NCI-H748 treated with DMSO at 0.1 percent for 48 hours (cell line): ENCODE data around the gene COL23A1.
"Not testable (repeated sequence)": the region's sequence is repeated elsewhere in the genome, so short reads cannot be mapped to it uniquely, and the experiment has no call there.

Source experiments
- DNase-seq: peaks from one replicate; lab custom pipeline; 2025; lab: John Stamatoyannopoulos, UW

COL23A1 gene

DNA sequence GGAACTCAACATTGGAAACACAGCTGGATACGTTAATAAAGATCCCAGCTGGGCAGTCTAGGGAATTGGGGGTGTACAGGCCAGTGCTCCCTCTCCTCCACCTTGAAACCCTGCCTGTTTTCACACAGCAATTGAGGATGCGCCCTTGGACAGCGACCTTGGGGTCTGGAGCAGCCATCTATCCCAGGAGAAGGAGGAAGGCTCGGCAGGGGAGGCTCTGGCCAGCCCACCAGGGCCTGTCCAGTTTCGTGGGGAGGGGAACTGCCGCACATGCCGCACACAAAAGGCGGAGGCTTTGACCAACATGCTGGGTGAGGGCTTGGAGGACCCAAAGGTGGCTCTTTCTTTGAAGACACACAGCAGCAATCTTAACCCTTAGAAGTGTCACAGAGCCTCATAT is 1.4 kb downstream of the COL23A1 start:
- no peak for DNase-seq

DNA sequence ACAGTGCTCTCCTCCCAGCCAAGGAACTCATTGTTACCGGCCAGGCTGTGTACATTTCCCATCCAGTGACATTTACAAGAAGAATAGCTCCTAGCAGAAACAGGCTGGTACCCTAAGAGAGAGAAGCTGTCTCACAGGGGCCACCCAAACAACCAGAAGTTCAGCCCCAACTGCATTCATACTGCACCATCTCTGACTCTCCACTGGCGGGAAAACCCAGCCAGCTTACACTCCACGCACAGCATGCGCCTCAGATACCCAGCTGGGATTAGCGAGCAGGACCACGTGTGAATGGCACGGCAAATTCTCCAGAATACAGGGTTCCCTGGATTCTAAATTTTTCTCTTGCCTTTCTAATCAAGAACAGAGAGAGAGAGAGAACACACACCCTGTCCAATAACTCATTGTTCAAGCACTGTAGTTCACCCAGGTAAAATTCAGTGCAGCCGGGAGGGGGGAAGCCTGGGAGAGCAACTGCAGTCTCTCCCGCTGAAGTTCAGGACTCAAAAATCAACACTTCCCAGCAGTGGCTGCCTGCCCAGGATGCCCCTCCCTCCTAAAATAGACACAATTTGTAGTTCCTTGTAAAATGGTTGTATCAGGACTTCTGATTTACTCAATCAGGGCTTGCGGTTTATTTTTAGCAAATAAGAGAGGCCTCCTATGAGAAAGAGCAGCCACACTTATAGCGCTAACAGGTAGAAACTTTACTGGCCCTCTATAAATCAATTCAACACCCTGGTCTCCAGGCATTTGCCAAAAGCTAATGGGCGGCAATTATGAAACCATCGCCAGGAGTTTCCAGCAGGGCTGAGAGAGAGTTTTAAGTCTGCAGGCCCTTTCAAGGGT is 2.2 kb downstream of the COL23A1 start:
- no peak for DNase-seq

DNA sequence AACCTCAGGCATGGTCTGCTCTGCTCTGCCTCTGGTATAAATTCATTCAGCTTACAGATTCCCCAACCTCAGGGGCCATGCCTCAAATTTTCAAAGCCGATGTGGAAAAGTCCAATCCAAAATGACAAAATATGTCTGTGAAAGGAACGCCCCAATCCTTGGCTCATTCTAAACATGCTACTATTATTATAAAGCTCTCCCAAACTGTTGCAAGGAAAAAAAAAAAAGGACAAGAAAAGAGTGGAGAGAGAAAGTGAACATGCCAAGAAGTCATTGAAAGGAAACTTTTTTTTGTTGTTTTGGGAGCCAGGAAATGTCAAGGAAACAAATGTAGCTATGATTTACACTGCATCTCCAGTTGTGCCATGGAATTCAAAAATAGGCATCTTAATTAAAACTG is 3.8 kb downstream of the COL23A1 start:
- DNase-seq, result no peak

DNA sequence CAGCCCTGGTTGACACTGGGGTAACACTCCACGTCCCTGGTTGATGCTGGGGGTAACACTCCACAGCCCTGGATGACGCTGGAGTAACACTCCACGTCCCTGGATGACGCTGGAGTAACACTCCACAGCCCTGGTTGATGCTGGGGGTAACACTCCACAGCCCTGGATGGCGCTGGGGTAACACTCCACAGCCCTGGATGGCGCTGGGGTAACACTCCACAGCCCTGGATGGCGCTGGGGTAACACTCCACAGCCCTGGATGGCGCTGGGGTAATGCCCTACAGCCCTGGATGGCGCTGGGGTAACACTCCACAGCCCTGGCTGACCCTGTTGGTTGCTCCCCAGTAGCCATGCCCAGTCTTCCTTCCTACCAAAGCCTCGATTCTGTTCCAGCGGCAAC is 4.8 kb downstream of the COL23A1 start:
- not testable (repeated sequence) for DNase-seq

DNA sequence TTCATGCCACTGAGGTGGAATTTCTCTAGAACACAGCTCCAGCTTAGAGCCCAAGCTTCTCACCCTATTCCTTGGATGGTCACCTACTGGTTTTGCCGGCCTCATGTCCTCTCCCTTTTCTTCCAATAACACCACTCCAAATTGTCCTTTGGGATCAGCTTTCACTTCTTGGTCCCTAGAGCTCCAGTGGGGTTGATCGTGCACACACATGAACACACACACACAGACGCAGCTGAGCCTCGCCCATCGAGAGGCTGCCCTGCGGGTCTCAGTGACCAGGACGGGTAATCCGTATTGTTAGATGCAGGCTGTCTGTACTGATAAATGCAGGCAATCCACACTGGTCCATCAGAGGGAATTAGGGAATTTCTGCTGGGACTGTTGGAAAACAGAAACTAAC is 6.9 kb downstream of the COL23A1 start:
- no peak for DNase-seq

DNA sequence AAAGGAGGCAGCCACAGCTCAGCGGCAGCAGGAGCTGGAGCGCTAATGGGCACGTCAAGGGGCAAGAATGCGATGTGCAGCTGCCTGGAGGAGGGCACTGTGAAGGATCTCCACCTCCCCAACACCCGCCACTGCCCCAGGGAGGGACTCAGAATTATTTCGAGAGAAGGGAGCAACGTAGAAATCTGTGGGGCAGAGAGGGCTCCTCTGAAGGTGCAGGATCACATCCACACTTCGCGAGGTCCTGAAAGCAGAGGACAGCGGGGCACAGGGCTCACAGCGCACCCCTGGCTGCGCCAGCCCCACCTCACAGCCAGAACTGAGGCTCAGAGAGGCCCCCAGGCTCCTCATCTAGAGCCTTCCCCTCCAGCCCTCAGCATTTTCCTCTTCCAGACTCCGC is 7.9 kb downstream of the COL23A1 start:
- DNase-seq, result no peak

DNA sequence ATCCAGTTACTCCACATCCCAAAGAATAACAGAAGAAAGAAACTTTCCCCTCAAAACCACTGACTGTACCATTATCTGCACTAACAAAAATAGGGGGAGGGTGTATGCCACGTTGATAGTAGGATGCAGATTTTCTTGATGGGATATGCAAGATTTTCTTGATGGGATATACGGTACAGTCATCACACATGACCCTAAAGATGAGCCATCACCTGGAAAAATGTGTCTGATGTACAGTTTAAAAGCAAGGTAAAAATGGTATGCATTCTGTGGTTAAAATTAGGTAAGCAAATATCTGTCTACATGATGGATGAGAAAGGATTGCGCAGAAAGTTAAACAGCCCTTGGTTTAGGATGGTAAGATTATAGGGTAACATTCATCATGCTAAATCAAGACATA is 8.6 kb downstream of the COL23A1 start:
- no peak for DNase-seq

DNA sequence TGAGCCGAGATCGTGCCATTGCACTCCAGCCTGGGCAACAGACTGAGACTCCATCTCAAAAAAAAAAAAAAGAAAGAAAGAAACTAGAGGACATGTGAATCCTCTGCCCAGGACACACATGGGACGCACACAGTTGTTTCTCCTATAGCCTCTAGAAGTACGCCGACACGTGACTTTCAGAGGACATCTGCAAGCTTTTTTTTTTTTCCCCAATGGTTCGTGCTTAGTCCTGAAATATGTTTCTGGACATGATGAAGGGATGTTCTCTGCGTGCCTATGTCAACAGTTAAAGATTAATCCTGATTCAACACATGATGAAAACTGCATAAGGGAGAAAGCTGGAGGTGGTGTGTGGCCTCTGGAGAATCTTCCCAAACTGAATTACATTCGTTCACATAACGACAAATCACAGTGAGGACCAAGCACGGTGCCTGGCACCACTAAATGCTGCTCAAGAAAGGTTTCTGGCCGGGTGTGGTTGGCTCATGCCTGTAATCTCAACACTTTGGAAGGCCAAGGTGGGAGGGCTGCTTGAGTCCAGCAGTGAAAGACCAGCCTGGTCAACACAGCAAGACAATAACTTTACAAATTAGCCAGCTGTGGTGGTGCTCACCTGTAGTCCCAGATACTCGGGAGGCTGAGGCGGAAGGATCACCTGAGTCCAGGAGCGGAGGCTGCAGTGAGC is 9.8 kb downstream of the COL23A1 start:
- no peak for DNase-seq

DNA sequence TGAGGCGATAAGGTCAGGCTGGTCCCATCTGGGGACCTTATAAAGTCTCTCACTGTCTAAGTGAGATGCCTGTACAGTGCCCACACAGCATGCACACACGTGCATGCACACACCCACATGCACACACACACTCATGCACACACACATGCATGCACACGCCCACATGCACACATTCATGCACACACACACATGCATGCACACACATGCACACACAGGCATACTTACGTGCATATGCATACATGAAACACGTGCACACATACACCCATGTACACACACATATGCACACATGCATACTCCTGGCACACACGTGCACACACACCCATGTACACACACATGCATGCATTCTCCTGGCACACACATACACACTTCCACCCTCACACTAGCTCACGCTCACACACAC is 12.2 kb downstream of the COL23A1 start:
- no peak for DNase-seq

DNA sequence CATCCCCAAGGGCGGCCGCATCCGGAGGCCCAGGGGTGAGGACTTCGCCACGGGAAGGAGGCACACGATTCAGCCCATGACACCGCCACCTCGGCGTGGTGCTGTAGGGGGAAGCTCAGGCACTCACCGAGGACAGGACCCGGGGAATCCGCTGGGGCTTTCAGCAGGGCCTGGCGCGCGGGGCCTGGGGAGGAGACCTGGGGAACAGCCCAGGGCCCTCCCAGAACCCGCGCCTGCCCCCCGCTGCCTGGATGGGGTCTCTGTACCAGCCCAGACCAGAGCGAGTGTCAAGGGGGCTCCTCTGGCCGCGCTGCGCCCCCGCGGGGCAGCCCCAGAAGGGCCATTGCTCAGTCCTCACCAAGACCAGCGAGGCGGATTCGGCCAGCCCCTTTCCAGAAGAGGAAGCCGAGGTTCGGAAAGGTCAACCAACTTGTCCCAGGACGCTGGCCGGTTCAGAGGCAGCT is 12.8 kb downstream of the COL23A1 start:
- no peak for DNase-seq

DNA sequence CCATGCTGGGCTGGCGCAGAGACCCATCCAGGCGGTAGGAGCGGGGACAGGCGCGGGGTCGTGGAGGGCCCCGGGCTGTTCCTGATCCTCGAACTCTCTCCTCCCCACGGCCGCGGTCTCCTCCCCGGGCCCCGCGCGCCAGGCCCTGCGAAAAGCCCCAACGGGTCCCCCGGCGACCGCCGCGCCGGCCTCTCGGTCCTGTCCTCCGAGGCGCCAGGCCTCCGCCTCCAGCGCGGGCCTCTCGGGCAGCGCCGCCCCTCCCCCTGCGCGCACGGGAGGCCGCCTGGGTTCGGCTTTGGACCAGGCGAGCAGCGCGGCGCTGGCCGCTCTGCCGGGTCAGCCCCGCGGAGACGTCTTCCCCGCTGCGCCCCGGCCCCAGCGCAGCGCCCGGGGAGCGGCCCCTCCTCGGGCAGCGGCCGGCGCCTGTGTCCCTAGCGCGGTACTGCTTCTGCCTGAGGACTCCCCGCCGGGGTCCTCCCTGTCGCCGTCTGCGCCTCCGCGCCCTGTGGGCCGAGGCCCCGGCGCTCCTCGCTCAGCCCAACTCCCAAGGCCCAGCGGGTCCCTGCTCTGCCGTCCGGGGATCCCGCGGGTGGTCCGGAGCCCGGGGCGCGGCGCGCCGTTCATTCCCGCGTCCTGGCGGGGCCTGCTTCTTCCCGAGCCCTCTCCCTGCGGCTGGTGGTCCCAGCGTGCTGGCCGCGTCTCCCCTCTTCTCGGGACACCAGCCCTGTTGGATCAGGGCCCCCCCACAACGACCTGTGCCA is 13.4 kb downstream of the COL23A1 start:
- DNase-seq, result no peak

DNA sequence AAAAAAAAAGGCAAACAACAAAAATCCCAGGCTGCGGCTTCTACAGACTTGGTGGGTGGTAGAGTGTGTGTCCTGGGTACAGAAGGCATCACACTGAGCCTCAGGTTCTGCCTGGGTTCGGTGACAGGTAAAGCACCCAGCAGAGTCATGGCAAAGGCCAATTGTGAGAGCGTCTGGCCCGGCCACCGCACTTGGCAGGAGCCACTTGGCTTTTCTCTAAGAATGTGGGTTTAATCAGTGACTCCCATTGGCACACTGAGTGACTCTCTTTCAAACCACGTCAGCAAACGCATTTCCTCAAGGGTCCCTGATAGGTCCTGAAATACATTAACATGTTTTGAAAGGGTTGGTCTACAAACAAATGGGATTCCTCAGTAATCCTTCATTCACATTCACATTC is 17.0 kb downstream of the COL23A1 start:
- no peak for DNase-seq

DNA sequence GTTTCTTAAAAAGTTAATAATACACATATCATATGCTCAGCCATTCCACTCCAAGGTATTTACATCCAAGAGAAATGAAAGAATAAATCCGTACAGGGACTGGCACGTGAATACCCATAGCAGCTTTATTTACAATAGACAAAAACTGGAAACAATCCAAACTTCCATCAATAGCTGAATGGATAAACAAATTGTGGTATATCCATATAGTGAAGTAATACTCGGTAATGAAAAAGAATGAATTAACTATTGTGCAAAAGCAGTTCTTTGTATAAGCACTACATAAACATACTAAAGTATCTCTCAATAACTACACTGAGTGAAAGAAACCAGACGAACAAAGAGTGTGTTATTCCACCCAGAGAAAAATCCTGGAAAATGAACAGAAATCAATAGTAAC is 17.6 kb downstream of the COL23A1 start:
- no peak for DNase-seq

DNA sequence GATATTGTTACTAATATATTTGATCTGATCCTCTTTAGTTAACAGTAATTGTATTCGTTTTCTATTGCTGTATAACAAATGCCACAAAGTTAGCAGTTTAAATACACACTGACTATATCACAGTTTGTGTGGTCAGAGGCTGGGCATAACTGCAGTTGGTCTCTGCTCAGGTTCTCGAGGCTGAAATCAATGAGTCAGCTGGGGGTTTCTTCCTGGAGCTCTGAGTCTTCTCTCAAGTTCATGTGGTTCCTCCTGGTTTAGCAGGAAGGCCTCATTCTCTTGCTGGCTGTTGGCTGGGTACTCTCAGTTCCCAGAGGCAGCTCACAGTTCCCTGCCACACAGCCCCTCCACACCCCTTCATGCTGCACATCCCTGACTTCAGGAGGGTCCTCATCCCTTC is 20.7 kb downstream of the COL23A1 start:
- no peak for DNase-seq

DNA sequence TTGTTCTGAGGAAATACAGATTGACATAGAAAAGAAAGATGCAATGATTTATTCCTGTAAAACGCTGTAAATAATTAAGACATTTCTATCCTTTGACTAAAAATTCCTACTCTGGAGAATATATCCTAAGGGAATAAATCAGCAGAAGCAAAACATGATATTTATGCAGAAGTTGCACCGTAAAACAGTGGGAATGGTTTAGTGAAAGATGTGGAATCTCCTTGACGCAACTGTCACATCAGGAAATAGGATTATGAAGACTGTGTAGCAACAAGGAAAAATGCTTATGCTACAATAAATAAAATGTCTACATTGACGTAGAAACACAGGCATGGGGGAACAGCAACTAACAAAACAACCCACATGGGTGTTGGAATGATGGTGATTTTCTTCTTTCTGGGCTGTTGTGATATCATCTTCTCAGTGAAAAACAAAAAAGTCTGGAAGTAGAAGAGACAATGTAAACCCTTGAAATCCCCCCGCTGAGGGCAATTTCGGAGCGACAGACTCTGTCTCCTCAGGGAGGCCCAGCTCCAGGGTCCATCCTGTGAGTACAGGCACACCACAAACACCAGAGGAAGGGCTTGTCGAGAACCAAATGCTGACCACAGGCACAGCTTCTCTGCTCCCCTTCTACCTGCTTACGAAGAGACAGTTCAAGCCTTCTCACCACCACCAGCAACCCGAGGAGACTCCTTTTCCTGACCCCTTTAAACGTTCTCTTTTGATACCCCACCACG is 25.2 kb downstream of the COL23A1 start:
- DNase-seq, result no peak

DNA sequence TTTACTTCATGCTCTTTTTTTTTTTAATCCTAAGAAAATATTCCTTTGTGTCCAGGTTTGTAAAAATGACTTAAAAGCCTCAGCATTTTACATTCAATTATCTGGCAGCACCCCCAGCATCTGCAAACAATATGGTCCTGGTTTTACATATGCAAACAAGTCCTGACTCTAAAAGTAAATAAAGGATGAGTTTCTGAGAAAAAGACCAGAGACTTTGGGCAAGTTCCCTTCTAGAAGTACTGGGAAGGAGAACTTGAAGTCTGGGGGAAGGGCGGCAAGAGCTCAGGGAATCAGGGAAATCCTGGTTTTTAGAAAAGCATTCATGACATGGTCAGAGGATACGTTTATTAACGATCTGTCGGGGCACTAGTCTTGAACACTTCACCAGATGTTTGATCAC is 25.8 kb downstream of the COL23A1 start:
- DNase-seq, result no peak

DNA sequence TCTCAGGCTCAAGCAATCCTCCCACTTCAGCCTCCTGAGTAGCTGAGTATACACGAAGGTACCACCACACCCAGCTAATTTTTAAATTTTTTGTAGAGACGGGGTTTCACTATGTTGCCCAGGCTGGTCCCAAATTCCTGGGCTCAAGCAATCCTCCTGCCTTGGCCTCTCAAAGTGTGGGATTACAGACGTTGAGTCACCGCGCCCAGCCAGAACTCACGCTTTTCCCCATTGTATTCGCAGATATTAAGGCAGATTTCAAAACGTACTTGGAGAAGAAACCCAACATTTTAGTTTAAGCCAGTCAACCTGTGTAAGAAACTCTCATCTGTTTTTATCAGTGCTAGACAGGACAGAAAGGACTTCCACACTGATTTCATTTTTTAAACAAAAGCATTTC is 26.6 kb downstream of the COL23A1 start:
- no peak for DNase-seq

DNA sequence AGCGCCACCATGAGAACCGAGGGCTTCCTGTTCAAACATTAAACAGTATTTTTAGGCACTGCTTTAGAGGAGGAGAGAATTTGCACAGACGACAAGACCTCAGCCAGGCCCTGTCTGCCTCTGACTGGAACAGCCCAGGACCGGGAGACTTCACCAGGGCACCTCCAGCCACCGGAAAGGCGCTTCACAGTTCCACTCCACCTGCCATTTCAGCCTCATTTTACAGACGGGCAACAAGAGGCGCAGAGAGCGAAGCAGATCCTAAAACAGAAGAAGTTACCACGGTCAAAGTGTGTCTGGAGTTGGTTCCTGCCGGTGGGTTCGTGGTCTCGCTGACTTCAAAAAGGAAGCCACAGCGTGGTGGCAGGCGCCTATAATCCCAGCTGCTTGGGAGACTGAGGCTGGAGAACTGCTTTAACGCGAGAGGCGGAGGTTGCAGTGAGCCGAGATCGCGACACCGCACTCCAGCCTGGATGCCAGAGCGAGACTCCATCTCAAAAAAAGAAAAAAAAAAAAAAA is 28.4 kb downstream of the COL23A1 start:
- no peak for DNase-seq

DNA sequence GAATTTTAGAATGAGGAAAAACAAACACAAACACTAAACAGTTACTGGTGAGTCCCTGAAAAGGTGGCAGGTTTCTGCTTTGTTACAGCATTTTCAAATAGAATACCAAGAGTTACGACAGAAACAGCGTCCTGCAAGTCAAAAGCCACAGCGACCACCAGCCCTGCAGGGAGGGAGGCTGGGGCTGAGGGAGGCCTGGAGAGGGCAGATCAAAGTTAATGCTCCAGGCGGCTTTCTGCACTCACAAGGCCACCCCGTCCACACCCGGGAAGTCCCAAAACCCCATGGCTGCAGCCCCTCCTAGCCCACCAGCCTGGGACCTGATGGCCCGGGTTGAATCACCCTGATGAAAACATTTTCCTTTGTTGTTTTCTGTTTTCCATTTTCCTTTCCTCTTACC is 29.3 kb downstream of the COL23A1 start:
- DNase-seq, result no peak

DNA sequence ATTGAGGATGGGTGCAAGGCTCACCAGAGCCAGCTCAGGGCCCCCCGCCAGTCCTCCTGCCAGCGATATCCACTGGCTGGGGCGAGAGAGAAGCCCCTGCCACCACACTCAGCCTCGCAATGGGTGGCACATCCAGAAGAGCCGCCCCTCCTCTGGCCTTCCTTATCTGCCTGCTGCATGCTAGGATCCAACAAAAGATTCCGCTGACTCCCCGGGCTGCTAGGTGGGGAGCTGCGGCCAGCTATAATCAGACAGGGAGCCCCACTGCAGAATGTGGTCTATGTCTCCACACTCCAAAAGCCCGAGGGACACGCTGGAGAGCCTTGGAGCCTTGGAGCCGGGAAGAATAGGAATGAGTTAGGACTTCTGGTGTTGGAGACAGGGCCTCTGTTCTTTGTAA is 32.8 kb downstream of the COL23A1 start:
- DNase-seq, result no peak

DNA sequence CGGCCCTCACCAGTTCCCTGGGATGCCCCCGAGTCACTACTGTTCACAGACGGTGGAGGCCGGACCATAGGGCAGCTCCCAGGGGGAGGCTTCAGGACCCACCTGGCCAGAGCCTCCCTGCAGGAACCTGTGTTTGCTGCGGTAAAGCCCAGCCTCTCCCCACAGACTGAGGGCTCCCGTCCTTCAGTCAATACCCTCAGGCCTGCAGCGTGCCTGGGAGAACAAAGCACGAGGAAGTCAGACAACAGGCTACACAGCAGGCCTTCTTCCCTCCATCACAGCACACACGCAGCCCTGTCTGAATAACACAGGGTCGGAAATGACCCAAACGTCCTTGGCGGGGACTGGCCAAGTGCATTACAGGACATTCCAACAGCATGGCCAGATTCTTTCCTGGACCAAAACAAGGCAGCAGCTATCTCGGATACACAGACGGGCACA is 34.4 kb downstream of the COL23A1 start:
- DNase-seq, result no peak

DNA sequence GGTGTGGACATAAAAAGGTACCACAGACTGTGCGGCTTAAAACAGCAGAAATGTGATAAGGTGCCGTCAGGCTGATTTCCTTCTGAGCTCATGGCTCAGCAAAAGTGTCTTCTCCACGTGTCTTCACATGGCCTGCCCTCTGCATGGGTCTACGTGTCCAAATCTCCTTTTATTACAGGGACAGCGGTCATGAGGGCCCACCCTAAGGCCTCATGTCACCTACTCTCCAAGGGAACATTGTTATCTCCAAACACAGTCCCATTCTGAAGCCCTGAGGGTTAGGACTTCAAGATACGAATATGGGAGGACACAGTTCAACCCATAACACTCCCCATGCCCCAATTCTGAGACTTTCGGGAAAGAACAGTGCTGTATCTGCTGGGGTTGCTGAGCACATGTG is 35.2 kb downstream of the COL23A1 start:
- DNase-seq, result no peak
